Measurements from ENCODE around the gene MTF1. TPM values are rescaled to one million over a fixed set of nuclear protein-coding genes. Genes with fewer than 3 reads are reported as not detected.
"Not testable (repeated sequence)": the region's sequence is repeated elsewhere in the genome, so short reads cannot be mapped to it uniquely, and the experiment has no call there.

Gene MTF1
- total RNA-seq, 1 donor from 2014 or later, result 9.1 TPM

DNA sequence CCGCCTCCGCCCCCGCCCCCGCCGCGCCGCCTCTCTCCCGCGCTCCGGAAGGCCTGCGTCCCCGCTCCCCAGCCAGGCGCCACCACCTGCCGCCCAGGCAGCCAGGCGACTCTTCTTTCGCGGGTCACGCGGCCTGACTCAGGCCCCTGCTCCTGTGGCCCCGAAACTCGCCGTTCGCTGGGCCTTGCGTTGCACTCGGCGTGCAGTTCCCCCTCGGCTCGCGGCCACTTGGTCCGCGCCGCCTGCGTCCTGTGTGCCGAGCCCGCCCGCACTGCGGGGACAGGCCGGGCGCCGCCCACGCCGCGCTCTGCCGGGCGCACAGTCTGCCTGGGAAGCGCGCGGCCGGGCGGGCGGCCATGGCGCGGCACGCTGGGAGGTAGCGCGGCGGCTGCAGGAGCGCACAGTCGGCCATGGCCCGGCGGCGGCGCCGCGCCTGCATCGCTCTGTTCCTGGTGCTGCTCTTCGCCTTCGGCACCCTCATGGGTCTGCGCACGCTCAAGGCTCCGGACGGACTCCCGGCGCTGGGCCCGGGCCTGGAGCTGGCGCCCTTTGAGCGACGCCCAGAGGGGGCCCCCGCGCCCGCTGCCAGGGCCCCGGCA, 65.5 kb downstream of the MTF1 start, which contains the start of gene MANEAL:
Gene MANEAL, plus strand, starts transcription at position 75 of the 599 bp plus-strand sequence. Its CDS starts 336 bp downstream, at position 411.
- DNase-seq (ENCODE audit: low read depth), result no peak

DNA sequence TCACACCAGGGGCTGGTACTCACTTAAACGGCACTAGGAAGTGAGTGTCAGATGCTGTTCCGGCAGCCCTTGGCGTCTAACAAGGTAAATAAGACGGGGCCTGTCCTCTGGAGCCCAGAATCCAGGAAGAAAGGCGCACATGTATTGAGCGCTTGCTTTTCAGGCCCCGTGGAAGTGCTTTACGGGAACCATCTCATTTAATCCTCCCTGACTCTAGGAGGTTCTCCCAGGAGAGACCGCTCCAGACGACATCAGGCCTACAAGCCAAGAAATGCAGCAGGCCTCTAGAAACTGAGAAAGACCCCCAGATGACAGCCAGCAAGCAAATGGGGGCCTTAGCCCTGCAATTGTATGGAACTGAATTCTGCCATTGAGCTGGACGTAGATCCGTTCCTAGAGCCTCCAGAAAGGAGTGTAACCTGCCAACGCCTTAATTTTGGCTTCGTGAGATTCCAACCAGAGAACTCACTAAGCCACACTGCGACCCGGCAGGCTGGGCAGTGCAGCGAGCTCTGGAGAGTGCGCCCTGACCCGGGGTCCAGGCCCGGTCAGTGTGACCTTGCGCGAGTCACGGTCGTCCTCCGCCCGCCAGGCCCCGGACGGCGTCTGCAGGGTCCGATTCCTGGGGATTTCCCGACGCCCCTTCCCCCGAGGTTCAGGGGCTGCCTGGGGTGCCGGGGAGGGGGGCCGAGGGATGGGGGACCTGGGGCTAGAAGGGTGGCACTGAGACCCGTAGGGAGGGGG, 66.3 kb downstream of the MTF1 start:
- DNase-seq (ENCODE audit: low read depth), result no peak

DNA sequence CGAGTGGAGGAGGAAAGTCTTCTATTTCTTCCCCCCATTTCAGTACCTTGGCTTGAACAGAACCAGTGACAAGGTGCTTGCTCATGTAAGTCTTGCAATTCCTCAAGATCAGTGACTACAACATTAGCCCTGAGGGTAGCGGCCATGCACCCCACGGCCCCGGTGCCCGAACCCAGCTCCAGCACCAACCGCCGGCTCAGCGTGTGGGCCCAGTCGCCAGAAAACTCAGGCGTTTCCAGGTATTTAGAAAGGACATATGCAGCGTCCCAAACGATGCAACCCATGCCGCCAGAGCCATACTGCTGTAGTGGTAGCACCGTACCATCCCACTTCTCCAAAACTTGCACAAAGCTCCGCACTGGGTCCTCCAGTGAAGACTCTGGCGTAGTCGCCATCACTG, 76.9 kb downstream of the MTF1 start:
- no peak for DNase-seq (ENCODE audit: low read depth)

DNA sequence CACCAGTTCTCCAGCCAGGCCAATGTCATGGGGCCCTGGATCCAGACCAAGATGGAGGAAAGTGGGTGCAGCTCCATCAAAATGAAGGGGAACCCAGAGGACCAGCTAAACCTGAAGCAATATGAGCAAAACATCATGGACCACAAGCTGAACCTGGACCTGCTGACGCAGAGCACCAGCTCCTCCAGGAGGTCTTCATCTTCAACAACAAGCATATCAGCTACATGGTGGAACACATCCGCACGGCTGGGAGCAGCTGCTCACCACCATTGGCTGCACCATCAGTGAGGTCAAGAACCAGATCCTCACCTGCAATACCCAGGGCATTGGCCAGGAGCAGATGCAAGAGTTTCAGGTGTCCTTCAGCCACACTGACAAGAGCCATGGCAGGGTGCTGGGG, 80.7 kb downstream of the MTF1 start:
- DNase-seq (ENCODE audit: low read depth), result no peak

DNA sequence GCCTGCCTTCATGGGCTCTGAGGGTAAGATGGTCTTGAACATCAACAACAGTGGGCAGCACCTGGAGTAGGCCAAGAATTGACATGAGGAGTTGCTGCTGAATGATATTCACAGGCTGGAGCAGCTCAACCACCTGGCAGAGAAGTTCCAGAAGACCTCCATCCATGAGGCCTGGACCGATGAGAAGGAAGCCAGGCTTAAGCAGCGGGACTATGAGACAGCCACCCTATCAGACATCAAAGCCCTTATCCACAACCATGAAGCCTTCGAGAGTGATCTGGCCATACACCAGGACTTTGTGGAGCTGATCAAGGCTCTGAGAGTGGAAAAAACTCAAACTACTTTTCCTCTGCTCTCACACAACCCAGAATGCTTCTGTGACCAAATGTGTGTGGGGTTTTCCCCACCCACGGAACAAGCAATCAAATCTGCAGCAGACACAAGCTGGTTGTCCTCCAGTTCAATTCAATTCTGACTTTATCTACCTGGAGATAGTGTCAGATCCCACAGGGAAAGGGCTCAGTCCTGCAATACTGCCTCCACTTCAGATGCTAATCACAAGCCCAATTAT, 82.4 kb downstream of the MTF1 start:
- DNase-seq (ENCODE audit: low read depth), result no peak

DNA sequence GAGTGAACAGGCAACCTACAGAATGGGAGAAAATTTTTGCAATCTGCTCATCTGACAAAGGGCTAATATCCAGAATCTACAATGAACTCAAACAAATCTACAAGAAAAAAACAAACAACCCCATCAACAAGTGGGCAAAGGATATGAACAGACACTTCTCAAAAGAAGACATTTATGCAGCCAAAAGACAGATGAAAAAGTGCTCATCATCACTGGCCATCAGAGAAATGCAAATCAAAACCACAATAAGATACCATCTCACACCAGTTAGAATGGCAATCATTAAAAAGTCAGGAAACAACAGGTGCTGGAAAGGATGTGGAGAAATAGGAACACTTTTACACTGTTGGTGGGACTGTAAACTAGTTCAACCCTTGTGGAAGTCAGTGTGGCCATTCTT, 88.0 kb downstream of the MTF1 start:
- DNase-seq (ENCODE audit: low read depth), result not testable (repeated sequence)

DNA sequence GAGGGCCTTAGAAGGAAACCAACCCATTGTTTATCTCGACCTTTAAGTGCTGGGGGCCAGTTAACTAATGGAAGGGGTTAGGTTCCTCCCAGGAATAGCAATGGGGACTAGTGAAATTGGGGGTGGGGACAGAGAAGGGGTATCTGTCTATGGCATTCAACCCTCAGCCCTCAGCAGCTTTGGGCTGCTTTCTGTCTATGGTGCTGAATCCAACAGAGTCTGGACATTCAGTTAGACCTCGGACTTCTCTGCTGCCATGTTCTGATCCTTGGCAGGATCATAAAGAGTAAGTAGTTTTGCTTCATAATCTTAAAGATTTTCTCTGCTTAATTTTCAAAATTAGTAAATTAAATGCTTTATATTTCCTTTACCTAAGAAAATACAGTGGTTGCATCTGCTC, 91.9 kb downstream of the MTF1 start:
- no peak for DNase-seq (ENCODE audit: low read depth)

DNA sequence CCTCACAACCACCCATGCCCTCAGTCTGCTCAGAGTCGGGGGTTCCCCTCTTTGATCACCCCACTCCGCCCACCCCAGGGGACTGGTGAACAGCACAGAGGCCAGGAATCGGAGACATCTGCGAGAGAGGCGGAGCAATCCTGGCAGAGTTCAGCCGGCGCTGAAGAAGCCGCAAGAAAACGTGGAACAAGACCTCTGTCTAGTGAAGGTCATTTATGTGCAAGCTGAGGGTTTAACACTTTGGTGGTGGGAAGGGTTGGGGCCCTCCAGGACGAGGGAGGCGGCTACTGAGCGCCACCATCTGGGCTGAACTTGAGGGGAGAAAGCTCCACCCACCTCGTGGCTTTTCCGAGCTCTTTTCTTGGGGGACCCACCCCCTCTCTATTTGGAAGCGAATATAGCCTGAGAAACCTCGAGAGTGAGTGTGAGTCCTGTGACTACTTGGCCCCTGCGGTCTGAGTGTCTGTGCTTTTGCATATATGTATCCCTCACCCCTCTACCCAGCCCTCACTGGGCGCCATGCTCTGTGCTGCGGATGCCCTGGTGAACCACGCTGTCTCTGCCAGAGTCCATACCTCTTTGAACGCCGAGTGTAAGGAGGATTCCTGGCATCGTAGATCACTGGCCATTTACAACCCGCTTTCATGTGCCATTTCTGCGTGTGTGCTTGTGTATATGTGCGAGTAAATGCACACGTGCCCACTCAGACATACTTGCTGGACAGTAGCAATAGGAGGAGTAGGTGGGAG, 93.3 kb downstream of the MTF1 start:
- DNase-seq (ENCODE audit: low read depth), result no peak

DNA sequence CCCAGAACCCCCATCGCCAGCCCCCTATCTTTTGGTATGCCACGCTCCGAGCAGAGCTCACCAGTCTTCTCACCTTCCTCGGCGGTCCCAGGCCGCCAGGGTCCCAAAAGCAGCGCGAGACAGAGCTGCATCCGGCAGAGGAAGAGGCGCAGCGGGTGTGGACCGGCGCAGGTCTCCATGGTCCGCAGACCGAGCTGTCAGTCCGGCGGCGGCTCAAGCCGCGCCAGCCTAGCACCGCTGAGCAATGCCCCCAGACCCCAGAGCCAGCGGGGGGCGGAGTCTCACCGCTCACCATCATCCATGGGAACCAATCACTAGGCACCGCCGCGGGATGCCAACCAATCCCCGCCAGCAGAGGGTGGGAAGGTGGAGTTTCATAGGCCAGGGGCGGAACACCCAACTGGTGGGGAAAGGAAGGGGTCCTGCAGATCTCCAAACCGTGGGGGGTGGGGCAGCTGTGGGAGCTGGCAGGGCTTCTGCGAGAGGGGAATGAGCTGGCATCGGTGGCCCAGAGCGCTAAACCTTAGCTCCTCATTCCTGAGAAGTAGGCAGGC, 94.4 kb downstream of the MTF1 start, which contains the start of gene EPHA10:
Gene EPHA10, minus strand, starts transcription at position 233 of the 554 bp plus-strand sequence. Its CDS starts 54 bp downstream, at position 179.
- no peak for DNase-seq (ENCODE audit: low read depth)

DNA sequence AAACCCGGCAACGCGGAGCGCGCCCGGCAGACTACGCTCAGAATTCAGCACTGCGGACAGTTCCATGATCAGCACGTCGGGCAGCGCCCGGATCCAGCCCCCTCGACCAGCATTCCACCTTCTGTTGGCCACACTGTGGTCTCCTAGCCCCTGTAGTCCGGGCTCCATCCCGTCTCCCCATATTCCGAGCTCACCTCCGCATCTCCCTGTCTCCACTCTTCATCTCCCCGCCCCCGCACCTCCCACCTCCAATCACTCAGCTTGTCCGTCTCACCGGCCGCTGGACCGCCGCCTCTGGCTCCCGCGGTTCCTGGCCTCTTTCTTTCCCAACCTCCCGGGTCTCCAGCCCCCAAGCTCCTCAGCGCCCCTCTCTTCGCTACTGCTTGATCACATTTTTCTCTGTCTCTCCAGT, 95.0 kb downstream of the MTF1 start:
- peak; percentile 9 for DNase-seq (ENCODE audit: low read depth)

DNA sequence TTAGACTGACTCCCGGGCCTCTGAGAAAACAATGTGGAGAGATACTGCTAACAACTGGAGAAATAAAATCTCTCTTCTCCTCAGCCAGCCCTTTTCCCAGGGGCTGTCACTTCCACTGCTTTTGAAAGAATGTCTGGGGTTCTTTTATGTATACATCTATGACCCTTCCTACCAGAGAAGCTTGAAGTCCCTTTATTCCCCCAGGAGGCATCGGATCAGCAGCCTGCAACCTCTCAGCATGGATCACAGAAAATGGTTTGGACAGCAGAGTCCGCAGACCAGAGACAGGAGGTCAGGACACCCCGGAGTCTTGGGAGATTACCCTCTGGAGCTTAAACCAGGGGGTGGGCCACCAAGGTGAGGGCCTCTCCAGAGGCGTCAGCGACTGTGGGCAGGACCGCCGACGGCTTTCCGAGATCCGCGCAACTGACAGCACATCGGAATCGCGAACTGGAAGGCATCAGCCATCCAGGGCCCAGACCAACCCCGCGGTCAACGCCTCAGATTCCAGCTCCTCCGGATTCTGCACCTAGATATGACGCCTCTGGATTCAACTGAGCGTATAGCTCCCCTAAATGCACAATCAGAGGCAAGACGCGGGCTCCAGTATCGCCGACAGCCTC, 95.5 kb downstream of the MTF1 start:
- DNase-seq (ENCODE audit: low read depth), result no peak

DNA sequence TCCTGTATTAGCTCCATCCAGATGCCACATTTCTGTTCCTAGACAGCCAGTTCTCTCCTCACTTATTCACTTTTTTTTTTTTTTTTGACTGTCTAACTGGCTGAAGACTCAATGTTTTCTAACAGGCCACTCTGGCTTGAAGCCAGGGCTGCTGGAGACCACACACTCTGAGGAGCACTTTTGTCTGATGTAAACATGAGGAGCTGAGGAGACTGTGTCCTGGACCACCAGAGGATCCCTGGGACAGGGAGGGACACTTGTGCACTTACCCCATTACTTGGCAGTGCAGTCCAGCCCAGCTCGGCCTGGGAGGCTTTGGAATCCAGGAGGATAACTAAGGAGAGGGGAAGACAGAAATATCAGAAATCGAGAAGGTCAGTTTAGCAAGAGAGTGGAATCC, 96.9 kb downstream of the MTF1 start:
- no peak for DNase-seq (ENCODE audit: low read depth)

DNA sequence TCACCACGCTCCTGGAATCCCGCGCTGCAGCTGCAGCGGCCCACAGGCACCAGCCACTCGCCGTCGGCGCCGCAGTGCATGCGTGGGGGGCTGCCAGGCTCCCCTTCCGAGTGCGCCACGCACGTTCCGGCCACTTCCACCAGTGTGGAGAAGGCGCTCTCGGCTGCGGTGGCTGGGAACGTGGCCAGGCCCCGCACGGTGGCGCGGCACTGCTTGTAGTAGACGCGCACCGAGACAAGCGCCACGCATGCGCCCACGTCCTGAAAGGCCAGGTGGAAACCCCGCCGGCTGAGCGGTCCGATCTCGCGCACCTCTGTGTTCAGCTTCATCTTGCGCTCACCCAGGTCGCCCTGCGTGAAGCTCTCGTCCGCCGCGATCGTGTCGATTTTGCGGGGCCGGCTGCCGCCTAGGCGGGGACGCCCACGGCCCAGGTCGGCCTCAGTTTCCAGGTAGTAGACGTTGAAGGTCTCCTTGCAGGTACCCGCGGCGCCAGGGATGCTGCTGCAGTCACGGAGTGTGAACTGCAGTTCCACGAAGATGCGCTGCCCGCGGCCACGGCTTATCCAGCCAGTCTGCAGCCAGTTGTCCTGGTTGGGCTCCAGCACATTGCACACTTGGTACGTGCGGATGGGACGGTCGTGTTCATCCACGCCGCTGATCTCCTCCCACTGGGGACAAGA, 97.8 kb downstream of the MTF1 start:
- no peak for DNase-seq (ENCODE audit: low read depth)

Other genes with a start within 250 kb of the MTF1 start
- not detected in 2 replicates for gene RSPO1, start 224.7 kb downstream of the MTF1 start, total RNA-seq
- gene CDCA8, start 167.1 kb downstream of the MTF1 start, total RNA-seq, result 1.3 and 6.8 TPM in 2 replicates
- 0.05 and 1.0 TPM in 2 replicates for gene EPHA10, start 94.5 kb downstream of the MTF1 start, total RNA-seq
- 2.1 and 4.3 TPM in 2 replicates for gene MANEAL, start 65.7 kb downstream of the MTF1 start, total RNA-seq
- gene C1orf122, start 51.8 kb downstream of the MTF1 start, total RNA-seq, result 29.6 and 51.9 TPM in 2 replicates
- 12.2 and 31.3 TPM in 2 replicates for gene YRDC, start 51.4 kb downstream of the MTF1 start, total RNA-seq
- gene INPP5B, start 87.5 kb upstream of the MTF1 start, total RNA-seq, result 20.0 and 28.9 TPM in 2 replicates
- 82.5 and 98.4 TPM in 2 replicates for gene SF3A3, start 130.4 kb upstream of the MTF1 start, total RNA-seq
- gene FHL3, start 145.9 kb upstream of the MTF1 start, total RNA-seq, result 3.0 and 22.3 TPM in 2 replicates
- gene UTP11, start 153.1 kb upstream of the MTF1 start, total RNA-seq, result 34.8 and 46.7 TPM in 2 replicates
- gene POU3F1, start 187.2 kb upstream of the MTF1 start, total RNA-seq, result 0.05 TPM in 1 of 2 replicates, not detected in the other